HG03175 (cell line): ENCODE results near the gene CLEC1B.
"Not testable (repeated sequence)": the region's sequence is repeated elsewhere in the genome, so short reads cannot be mapped to it uniquely, and the experiment has no call there.

Experiments used
- ATAC-seq: cut with Tn5 transposase; IDR thresholded peaks from one replicate; pipeline ENCODE4 v1.9.1; 2021; ENCODE audit warnings: mild to moderate bottlenecking, moderate library complexity; ENCODE audit not compliant: unreplicated experiment

The CLEC1B gene

DNA sequence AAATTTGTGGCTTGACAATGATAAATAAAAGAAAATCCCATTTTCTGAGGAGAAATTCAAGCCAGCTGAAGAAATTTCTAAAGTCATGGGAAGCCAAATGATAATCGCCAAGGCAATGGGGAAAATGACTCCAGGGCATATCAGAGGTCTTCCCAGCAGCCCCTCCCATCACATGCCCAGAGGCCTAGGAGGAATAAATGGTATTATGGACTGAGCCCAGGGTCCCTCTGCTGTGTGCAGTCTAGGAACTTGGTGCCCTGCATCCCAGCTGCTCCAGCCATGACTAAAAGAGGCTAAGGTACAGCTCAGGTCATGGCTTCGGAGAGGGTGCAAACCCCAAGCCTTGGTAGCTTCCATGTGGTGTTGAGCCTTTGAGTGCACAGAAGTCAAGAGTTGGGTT, 23.3 kb downstream of the CLEC1B start:
- ATAC-seq = no peak

- ATAC-seq = not testable (repeated sequence)
Measured at GRCh38 chr12:9974731-9975130, 24.2 kb downstream of the CLEC1B start.

DNA sequence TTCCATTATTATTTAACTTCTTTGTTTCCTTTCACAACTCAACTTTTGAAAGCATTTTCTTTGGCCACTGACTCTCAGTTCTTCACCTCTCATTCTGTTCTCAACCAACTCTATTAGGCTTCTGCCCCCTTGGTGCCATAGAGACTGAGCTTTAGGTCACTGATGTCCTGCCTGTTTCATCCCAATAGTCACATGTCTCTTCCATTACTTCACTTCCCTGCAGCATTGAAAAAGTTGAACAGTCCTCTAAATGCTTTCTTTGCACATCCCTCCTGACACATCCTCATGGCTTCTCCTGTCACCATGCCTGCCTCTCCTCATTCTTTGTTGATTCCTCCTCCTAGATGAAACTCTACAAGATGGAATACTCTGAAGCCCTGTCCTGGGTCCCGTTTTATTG, 25.0 kb downstream of the CLEC1B start:
- ATAC-seq = no peak

GRCh38 chr12:9971181-9971580, 27.7 kb downstream of the CLEC1B start, which contains the start of gene CLEC12A:
TSS of gene CLEC12A (plus strand) at chr12:9971409. CDS start at chr12:9971597, 188 bp downstream.
- ATAC-seq = no peak

DNA sequence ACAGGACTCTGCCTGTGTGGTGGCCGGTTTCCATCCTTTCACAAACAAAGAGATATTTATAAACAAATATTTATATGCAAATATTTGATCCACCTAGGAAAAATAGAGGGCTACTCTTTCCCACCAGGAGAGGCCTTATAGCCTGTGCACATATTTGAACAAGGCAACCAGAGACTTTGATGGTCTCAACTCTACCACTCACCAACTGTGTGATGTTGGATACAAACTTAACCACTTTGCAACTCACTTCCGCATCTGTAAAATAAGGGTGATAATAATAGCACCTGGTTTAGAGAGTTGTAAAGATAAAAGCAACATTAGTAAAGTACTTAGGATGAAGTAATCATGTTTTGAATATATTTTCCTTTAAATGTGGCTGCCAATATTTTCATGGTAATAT, 29.2 kb downstream of the CLEC1B start:
- ATAC-seq = no peak

- no peak for ATAC-seq
Measured at GRCh38 chr12:9961901-9962300, 37.0 kb downstream of the CLEC1B start.

DNA sequence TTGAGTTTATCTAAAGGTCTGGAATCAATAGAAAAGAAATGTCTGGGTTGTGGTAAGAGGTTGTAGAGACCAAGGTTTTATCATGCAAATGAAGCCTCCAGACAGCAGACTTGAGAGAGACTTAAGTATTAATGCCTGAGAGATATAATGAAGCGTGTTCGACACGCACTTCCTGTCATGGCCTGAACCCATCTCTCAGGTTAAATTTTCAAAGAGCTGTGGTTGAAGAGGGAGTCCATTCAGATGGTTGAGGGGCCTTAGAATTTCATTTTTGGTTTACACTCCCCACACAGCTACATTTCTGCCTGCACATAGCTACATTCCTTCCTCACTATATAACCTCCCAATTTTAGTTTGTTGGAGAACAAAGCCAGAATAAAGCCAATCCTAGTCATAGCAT, 37.8 kb downstream of the CLEC1B start:
- peak; percentile 59 for ATAC-seq

DNA sequence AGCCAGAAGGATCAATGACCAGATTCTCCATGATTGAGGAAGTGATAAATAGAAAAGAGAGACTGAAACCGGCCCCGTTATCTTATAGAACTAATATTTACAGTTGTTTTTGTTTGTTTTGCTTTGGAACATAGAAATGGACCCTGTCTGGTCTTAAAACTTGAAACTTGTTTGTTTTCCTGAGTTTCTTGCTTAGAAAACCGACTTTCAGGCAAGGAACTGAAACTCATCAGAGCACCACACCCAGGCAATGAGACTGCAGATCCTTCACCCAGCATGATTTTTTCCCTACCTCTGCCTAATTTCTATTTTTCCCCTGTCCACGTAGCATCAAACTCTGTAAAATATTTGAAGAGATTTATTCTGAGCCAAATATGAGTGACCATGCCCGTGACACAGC, 38.3 kb downstream of the CLEC1B start:
- ATAC-seq = no peak

- no peak for ATAC-seq
Measured at GRCh38 chr12:9957834-9958233, 41.1 kb downstream of the CLEC1B start.

DNA sequence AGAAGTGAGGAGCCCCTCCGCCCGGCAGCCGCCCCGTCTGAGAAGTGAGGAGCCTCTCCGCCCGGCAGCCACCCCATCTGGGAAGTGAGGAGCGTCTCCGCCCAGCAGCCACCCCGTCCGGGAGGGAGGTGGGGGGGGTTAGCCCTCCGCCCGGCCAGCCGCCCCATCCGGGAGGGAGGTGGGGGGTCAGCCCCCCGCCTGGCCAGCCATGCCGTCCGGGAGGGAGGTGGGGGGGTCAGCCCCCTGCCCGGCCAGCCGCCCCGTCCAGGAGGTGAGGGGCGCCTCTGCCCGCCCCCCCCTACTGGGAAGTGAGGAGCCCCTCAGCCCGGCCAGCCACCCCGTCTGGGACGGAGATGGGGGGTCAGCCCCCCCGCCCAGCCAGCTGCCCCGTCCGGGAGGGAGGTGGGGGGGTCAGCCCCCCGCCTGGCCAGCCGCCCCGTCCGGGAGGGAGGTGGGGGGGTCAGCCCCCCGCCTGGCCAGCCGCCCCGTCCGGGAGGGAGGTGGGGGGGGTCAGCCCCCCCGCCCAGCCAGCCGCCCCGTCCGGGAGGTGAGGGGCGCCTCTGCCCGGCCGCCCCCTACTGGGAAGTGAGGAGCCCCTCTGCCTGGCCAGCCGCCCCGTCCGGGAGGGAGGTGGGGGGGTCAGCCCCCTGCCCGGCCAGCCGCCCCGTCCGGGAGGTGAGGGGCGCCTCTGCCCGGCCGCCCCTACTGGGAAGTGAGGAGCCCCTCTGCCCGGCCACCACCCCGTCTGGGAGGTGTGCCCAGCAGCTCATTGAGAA, 45.8 kb downstream of the CLEC1B start:
- ATAC-seq = not testable (repeated sequence)

- no peak for ATAC-seq
Measured at GRCh38 chr12:9951026-9951675, 47.8 kb downstream of the CLEC1B start.

- ATAC-seq = peak; percentile 91
Measured at GRCh38 chr12:9948606-9949296, 50.2 kb downstream of the CLEC1B start.

DNA sequence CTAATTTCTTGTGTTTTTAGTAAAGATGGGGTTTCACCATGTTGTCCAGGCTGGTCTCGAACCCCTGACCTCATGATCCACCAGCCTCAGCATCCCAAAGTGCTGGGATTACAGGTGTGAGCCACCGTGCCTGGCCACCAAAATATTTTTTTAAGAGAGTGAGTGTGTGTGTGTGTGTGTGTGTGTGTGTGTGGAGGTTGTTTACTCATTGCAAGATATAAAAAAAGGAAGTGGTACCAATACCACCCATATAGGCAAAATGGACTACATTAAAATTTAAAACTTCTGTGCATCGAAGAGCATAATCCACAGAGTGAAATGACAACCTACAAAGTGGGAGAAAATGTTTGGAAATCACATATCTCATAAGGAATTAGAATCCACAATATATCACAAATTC, 51.2 kb downstream of the CLEC1B start:
- ATAC-seq = no peak

GRCh38 chr12:9944391-9944790, 54.5 kb downstream of the CLEC1B start:
- ATAC-seq = no peak

GRCh38 chr12:9943240-9943639, 55.7 kb downstream of the CLEC1B start:
- no peak for ATAC-seq
